Kidney (tissue), 14 donors: Measurements from ENCODE around the gene GPR157. TPM values are rescaled to one million over a fixed set of nuclear protein-coding genes. Genes with fewer than 3 reads are reported as not detected.
A peak's percentile ranks its signal among the peaks of the same experiment; 100 is the strongest.

Experiments
- DNase-seq, 5 donors: peaks; one replicate each; pipeline ENCODE4 v3.0.0-alpha.2; 2013 to 2020
- FAIRE-seq: peaks from 2 replicates; lab custom pipeline; 2012; peaks lifted over from hg19 to GRCh38; lab: Jason Lieb, UNC
- H3K27ac ChIP-seq, 2 donors: one replicate each; pipeline ENCODE4 v1.7.0; 2013; ENCODE audit warnings: low read depth in 2 of 2, low read length in 2 of 2, inconsistent platforms in 1 of 2
- H3K27me3 ChIP-seq: one replicate; pipeline ENCODE4 v1.7.1; 2013; ENCODE audit warnings: low read length, inconsistent platforms; ENCODE audit not compliant: control insufficient read depth, insufficient read depth
- H3K36me3 ChIP-seq, 3 donors: one replicate each; pipeline versions ENCODE4 v1.7.0 to v1.7.1; 2013; ENCODE audit warnings: low read length in 3 of 3, control low read depth in 1 of 3, inconsistent platforms in 1 of 3; ENCODE audit not compliant: insufficient read depth in 3 of 3, control insufficient read depth in 2 of 3
- H3K4me1 ChIP-seq, 3 donors: one replicate each; pipeline versions ENCODE4 v1.7.0 to v1.7.1; 2013; ENCODE audit warnings: low read length in 3 of 3, inconsistent platforms in 1 of 3, low read depth in 1 of 3; ENCODE audit not compliant: control insufficient read depth in 2 of 3, insufficient read depth in 2 of 3
- H3K4me3 ChIP-seq, 3 donors: one replicate each; pipeline versions ENCODE4 v1.7.0 to v1.8.1; 2013; ENCODE audit warnings: low read length in 3 of 3, control low read depth in 1 of 3, inconsistent platforms in 1 of 3
- H3K9ac ChIP-seq, 3 donors: one replicate each; pipeline versions ENCODE4 v1.7.0 to v1.7.1; 2013; ENCODE audit warnings: low read length in 3 of 3, control low read depth in 1 of 3, inconsistent platforms in 1 of 3
- H3K9me3 ChIP-seq, 3 donors: one replicate each; pipeline versions ENCODE4 v1.7.0 to v1.7.1; 2013; ENCODE audit warnings: low read length in 3 of 3, control low read depth in 1 of 3, inconsistent platforms in 1 of 3; ENCODE audit not compliant: control insufficient read depth in 2 of 3, insufficient read depth in 1 of 3
- intact Hi-C: fragments of 100-400 bp; cut with DNase I; formaldehyde crosslinking; loops from one replicate; pipeline ENCODE4 v1.11.1; 2022
- polyA plus RNA-seq: library from polyadenylated mRNA; stranded (reverse); fragments of 350-450 nt; fragmentation: Illumina TruSeq; extraction: RNeasy Lipid Tissue Mini Kit (QIAGEN cat#74804); gene quantifications from one replicate; pipeline ENCODE4 v1.2.3, GENCODE V29; 2014; ENCODE audit warnings: low read depth, low replicate concordance; ENCODE audit not compliant: insufficient read depth
- total RNA-seq: library from RNA; stranded (reverse); fragmentation: NEBNext Ultra II Directional; extraction: Animal tissue kit (Norgen Biotek cat#: 25700); gene quantifications from one replicate; pipeline ENCODE4 v1.2.1, GENCODE V29; 2021
- TF ChIP-seq, protein P1 (sequence below): IDR thresholded peaks from 3 replicates; pipeline ENCODE4 v1.5.1; 2012; ENCODE audit warnings: mild to moderate bottlenecking, moderate library complexity, borderline replicate concordance; ENCODE audit not compliant: insufficient read depth; ENCODE audit errors: extremely low read depth
- donor health status: control.
- donor health status: control.
- donor health status: control.
- donor health status: control.
- donor health status: control.
- donor health status: DM: yes; HTN: yes; CAD: no.
- donor health status: Normal renal cell carcinoma (clear cell type).

GPR157 gene
- total and polyA plus RNA-seq, 2 donors from 2014 or later: 3.2 to 9.1 TPM

DNA sequence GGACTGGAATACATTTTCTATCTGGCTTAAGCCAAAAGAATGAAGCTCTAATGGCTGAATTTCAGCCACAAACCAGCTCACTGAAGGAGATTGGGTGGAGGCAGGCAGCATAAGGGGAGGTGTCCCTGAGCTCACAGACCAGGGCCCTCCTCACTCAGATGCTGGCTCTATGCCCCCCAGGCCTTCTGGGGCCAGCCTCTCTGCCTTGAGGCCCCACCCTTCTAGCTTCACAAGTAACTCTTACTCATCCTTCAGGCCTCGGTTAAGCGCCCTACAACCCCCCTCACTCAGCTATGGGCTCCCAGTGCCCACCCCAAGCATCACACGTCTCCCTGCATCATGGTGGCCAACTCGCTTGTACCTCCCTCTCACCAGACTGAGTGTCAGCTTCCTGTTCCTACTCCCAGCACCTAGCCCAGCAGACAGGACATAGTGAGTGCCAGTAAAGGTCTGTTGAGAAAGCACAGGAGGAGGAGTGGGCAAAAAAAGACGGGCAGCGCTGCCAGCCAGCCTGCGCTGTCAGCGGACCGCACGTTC lies 40.8 kb upstream of the GPR157 start:
- peak in 1 of 5 donors; percentile 7 for DNase-seq
- Histone ChIP-seq H3K9ac (no peak overlapping the region), H3K36me3 (no peaks in the 10 kb centered on the region), H3K4me3 (no peak overlapping the region), H3K9me3 (no peaks in the 10 kb centered on the region), H3K4me1 (no peaks in the 10 kb centered on the region), H3K27ac (no peak overlapping the region), H3K27me3 (no peaks in the 10 kb centered on the region)
- intact Hi-C loops: no loop called here
- FAIRE-seq: no peak
- TF ChIP-seq, protein P1, sequence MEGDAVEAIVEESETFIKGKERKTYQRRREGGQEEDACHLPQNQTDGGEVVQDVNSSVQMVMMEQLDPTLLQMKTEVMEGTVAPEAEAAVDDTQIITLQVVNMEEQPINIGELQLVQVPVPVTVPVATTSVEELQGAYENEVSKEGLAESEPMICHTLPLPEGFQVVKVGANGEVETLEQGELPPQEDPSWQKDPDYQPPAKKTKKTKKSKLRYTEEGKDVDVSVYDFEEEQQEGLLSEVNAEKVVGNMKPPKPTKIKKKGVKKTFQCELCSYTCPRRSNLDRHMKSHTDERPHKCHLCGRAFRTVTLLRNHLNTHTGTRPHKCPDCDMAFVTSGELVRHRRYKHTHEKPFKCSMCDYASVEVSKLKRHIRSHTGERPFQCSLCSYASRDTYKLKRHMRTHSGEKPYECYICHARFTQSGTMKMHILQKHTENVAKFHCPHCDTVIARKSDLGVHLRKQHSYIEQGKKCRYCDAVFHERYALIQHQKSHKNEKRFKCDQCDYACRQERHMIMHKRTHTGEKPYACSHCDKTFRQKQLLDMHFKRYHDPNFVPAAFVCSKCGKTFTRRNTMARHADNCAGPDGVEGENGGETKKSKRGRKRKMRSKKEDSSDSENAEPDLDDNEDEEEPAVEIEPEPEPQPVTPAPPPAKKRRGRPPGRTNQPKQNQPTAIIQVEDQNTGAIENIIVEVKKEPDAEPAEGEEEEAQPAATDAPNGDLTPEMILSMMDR: no peak

DNA sequence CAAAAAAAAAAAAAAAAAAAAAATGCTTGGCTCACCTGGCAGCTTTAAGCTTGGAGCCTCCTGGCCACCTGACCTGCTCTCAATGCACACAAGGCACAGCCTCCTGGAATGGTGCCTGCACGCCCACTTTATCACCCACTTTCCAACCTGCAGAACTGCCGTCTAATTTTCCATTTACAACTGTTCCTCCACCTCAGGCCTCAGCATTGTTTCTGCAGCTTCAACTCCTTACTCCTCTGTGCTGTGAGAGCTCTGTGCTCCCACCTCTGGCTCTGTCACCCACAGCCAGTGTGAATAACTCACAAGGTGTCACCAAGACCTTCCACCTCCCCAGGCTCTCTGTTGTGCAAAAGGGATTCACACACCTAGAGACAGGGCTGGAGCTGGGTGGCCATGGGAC lies 38.7 kb upstream of the GPR157 start:
- no peak for FAIRE-seq
- Histone ChIP-seq H3K36me3 (no peaks in the 10 kb centered on the region), H3K9me3 (no peaks in the 10 kb centered on the region), H3K27ac (no peak overlapping the region), H3K4me1 (peaks cover 0 to 6% (median 4%) of the 10 kb centered on the region in 3 donors), H3K27me3 (no peaks in the 10 kb centered on the region), H3K4me3 (no peak overlapping the region), H3K9ac (no peak overlapping the region)
- peak in 1 of 5 donors; percentile 16 for DNase-seq
- TF ChIP-seq, protein P1: no peak
- intact Hi-C loops: no loop called here

DNA sequence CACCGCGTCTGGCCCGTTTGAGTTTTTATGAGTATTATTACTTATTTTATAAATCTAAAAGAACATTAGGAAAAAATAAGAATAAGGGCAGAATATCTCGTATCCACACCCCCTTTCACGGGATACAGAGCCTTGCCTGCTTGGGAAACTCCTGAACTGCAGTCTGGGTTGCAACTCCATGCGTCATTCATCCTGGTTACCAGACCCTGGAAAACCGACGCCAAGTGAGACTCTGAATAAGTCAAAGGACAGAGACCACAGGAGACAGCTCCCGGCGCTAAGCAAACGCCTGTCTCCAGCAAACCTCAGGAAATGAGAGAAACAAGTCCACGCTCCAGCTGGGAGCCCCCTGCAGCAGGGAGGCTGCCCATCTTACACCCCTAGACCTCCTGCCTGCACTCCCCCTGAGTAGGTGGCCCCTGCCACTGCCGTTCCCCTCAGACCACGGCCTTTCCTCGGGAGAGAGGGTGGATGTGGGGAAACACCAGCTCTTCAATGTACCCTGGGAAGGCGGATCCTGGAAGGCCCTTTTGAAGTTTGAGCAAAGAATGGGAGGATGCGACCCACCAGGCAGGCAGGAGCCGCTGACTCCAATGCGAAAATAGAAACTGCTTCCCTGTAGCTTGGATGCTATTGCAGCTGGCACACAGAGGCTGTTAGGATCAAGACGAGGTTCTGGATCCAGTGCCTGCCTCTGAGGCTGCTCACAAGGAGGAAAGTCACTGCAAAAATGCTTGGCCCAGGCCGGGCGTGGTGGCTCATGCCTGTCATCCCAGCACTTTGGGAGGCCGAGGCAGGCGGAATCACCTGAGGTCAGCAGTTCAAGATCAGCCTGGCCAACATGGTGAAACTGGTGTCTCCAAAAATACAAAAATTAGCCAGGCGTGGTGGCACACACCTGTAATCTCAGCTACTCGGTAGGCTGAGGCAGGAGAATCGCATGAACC lies 37.7 kb upstream of the GPR157 start:
- Histone ChIP-seq H3K36me3 (no peaks in the 10 kb centered on the region), H3K9ac (no peak overlapping the region), H3K4me1 (peaks cover 0 to 10% (median 10%) of the 10 kb centered on the region in 3 donors), H3K9me3 (no peaks in the 10 kb centered on the region), H3K27me3 (no peaks in the 10 kb centered on the region), H3K4me3 (no peak overlapping the region), H3K27ac (no peak overlapping the region)
- peak in 4 of 5 donors; percentile 11 to 59 (median 48) for DNase-seq
- no peak for FAIRE-seq
- TF ChIP-seq, protein P1: no peak
- intact Hi-C loops: no loop called here
